Stomach (tissue), 4 donors: ENCODE measurements around the gene FGGY.

Experiments
- POLR2A ChIP-seq, 4 donors: fragments of 450-650 bp; IDR thresholded peaks; one replicate each; pipeline ENCODE4 v1.6.1; 2016; ENCODE audit warnings: antibody characterized with exemption in 4 of 4, control low read depth in 2 of 4, mild to moderate bottlenecking in 1 of 4, moderate library complexity in 1 of 4
- POLR2AphosphoS5 ChIP-seq, 3 donors: sonication (generic); formaldehyde crosslinking; IDR thresholded peaks; one replicate each; pipeline ENCODE4 v1.6.1; 2016; ENCODE audit warnings: antibody characterized with exemption in 3 of 3
- TF ChIP-seq, protein P1 (sequence below), 7 experiments: fragments of 450-650 bp in 4 of 7; fragments of 200-600 bp in 3 of 7; sonication (generic) in 3 of 7; IDR thresholded peaks; one replicate each; pipeline ENCODE4 v1.5.1; 2016 to 2019; ENCODE audit warnings: antibody characterized with exemption in 7 of 7, control low read depth in 2 of 7, mild to moderate bottlenecking in 1 of 7

DNA sequence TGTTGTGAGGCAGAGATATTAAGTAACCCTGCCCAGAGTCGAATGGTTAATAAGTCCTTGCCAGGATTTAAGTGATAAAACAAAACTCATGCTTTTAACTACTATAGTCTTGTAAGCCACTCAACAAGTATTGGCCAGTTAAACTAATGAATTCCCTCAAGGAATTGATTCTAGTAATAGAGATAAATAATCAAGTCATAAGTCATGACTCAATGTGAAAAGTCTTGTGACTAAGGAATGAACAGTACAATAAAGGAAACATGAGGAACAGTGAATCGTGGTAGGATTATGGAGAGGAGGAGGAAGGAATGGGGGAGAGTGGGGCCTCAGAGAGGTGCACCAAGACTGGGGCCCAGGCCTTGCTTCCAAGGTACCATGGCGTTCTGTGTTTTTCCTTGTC lies 104.7 kb downstream of the FGGY start:
- TF ChIP-seq POLR2A (IDR thresholded peaks at IDR 0.05) (no peak), POLR2AphosphoS5 (IDR thresholded peaks at IDR 0.05) (no peak)
- TF ChIP-seq, protein P1, sequence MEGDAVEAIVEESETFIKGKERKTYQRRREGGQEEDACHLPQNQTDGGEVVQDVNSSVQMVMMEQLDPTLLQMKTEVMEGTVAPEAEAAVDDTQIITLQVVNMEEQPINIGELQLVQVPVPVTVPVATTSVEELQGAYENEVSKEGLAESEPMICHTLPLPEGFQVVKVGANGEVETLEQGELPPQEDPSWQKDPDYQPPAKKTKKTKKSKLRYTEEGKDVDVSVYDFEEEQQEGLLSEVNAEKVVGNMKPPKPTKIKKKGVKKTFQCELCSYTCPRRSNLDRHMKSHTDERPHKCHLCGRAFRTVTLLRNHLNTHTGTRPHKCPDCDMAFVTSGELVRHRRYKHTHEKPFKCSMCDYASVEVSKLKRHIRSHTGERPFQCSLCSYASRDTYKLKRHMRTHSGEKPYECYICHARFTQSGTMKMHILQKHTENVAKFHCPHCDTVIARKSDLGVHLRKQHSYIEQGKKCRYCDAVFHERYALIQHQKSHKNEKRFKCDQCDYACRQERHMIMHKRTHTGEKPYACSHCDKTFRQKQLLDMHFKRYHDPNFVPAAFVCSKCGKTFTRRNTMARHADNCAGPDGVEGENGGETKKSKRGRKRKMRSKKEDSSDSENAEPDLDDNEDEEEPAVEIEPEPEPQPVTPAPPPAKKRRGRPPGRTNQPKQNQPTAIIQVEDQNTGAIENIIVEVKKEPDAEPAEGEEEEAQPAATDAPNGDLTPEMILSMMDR (IDR thresholded peaks at IDR 0.05), result no peak
